HG02870 (cell line): Measurements from ENCODE around the gene AP1S3.
"Not testable (repeated sequence)": the region's sequence is repeated elsewhere in the genome, so short reads cannot be mapped to it uniquely, and the experiment has no call there.

Experiments used
- ATAC-seq: cut with Tn5 transposase; IDR thresholded peaks from one replicate; pipeline ENCODE4 v1.9.1; 2021; ENCODE audit warnings: mild to moderate bottlenecking, moderate library complexity; ENCODE audit not compliant: unreplicated experiment

Gene AP1S3

GRCh38 chr2:223811757-223812156 is 25.6 kb downstream of the AP1S3 start:
- no peak for ATAC-seq

- ATAC-seq: no peak
These were observed 32.4 kb downstream of the AP1S3 start for GRCh38 chr2:223805008-223805407.

GRCh38 chr2:223801736-223802135 is 35.6 kb downstream of the AP1S3 start:
- no peak for ATAC-seq

- ATAC-seq: peak; percentile 19
These were observed 36.5 kb downstream of the AP1S3 start for GRCh38 chr2:223800908-223801307.

GRCh38 chr2:223797811-223798721 is 39.3 kb downstream of the AP1S3 start:
- peak; percentile 97 for ATAC-seq

- ATAC-seq: no peak
These were observed 40.3 kb downstream of the AP1S3 start for GRCh38 chr2:223797037-223797436.

GRCh38 chr2:223789423-223789822 is 48.0 kb downstream of the AP1S3 start:
- ATAC-seq: no peak

GRCh38 chr2:223788826-223789225 is 48.6 kb downstream of the AP1S3 start:
- no peak for ATAC-seq

- not testable (repeated sequence) for ATAC-seq
These were observed 49.3 kb downstream of the AP1S3 start for GRCh38 chr2:223788106-223788505.

GRCh38 chr2:223787358-223787757 is 50.0 kb downstream of the AP1S3 start:
- peak; percentile 31 for ATAC-seq

GRCh38 chr2:223786943-223787342 is 50.4 kb downstream of the AP1S3 start:
- peak; percentile 63 for ATAC-seq

GRCh38 chr2:223786236-223786635 is 51.1 kb downstream of the AP1S3 start:
- ATAC-seq: no peak

GRCh38 chr2:223784221-223784772 is 53.1 kb downstream of the AP1S3 start:
- ATAC-seq: no peak

GRCh38 chr2:223782629-223783028 is 54.8 kb downstream of the AP1S3 start:
- ATAC-seq: no peak

- no peak for ATAC-seq
These were observed 55.8 kb downstream of the AP1S3 start for GRCh38 chr2:223781560-223781959.

GRCh38 chr2:223779877-223780276 is 57.5 kb downstream of the AP1S3 start:
- peak; percentile 69 for ATAC-seq

GRCh38 chr2:223774193-223774592 is 63.2 kb downstream of the AP1S3 start:
- ATAC-seq: no peak

GRCh38 chr2:223772363-223772762 is 65.0 kb downstream of the AP1S3 start:
- no peak for ATAC-seq

- ATAC-seq: no peak
These were observed 65.9 kb downstream of the AP1S3 start for GRCh38 chr2:223771475-223771874.

- ATAC-seq: no peak
These were observed 69.2 kb downstream of the AP1S3 start for GRCh38 chr2:223768179-223768578.

GRCh38 chr2:223767341-223767740 is 70.0 kb downstream of the AP1S3 start:
- ATAC-seq: no peak

GRCh38 chr2:223765221-223765785 is 72.1 kb downstream of the AP1S3 start:
- ATAC-seq: no peak
